Cerebellar cortex (tissue), 1 donor: Measurements from ENCODE around the gene LDLRAD1.
"Not testable (repeated sequence)": the region's sequence is repeated elsewhere in the genome, so short reads cannot be mapped to it uniquely, and the experiment has no call there.

ENCODE experiments used
- DNase-seq: peaks from one replicate; pipeline ENCODE4 v3.0.0-alpha.2; 2015; ENCODE audit warnings: low spot score

Gene LDLRAD1

DNA sequence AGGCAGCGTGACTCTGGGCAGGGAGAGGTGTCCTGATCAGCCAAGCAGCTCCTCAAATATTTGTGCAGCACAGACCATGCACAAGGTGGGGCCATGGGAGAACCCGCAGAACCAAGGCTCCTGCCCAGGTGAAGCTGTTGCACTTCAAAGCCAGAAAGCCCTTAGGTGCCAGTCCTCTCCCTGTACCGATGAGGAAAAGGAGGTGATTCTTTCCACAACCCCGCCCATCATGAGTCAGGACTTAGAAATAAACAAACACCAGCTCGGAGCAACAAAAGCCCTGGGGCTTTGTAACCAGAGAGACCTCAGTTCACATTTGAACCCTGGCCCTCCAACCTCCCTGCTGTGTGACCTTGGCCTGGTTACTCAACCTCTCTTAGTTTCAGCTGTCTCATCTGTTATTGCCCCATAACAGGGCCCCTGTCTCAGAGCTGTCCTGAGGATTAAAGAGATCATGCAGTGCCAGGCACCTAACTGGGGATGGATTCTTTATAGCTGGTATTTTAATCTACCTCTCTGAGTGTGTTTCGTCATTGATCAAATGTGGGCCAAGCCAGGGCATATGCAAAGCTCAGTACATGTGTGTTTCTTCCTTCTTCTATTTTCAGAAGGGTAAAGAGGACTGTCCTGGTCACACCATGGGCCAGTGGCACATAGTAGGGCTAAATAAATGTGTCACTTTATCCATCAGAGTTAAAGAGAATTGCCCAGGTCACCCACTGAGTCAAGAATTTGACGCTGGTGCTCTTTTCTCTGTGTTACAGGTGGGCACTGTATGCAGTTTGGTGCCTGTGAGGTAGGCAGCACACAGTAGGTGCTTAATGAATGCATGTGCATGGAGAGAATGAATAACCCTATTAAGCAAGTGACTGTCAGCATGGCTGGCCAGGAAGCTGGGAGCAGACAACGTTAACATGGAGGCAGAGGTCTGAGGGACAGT lies 1.4 kb downstream of the LDLRAD1 start:
- DNase-seq, result no peak

DNA sequence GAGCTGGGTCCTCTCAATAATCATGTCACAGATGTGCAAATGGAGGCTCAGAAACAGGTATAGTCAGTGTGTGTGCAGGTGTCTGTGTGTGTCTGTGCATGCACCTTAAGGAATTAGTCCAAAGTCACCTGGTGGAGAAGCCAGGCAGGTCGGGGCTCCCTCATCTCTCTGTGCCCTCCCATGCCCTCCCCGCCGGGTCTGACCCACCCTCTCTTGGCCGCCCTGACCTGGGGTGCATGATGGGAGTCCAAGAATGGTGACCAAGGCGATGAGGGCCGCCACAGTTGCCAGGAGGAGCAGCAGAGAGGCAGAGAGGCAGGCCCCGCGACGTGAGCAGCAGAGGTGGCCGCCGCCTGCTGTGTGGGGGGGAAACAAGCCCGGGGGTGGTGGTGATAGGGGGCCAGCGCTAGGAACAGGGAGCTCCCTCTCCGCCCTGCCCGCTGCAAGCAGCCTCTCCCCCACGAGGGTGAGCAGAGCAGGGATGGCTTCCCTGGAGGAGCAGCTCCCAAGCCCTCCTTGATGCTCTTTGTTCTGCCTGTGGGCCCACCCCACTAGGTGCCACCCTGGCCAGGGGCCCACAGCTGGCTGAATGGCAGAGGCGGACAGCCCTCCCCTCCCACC lies 3.9 kb downstream of the LDLRAD1 start:
- no peak for DNase-seq

DNA sequence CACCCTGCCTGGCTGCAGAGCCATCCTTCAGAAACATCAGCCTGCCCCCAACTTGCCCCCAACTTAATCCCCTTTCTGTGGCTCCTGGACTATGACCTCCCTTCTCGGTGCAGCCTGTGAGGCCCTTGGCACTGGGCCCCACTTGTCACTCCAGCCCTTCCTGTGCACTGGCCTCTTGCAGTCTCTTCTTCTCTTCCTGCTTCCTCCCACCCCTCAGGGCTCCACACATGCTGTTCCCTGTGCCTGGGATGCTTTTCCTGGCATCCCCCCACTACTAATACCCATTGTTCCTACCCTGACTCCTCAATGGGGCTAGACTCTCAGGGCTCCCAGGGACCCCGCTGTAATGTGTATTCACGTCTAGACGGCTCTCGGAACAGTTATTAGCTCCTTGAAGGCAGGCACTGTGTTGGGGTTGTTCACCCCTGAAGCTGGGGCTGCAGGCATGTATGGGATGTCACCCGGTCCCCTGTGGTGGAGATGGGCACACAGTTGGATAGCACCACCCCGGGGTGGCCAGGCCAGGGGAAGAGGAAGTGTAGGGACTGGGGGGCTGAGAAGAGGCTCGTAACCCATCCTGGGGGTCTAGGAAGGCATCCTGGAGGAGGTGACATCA lies 4.5 kb downstream of the LDLRAD1 start:
- no peak for DNase-seq

DNA sequence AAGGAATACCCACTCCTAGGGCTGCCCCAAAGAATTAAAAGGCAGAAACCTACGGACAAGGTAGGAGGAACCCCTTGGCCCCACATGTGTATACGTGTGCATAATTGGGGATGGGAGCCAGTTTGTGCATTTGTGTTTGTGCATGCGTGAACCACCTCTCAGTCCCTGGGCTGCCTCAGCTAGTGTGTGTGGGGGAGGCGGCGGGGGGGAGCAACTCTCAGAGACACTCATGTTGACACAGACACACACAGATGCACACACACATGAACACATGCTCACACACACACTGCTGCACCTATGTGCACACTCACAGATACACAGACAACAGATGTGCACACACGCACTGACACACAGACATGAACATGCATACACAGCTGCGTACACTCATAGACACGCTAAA lies 5.1 kb downstream of the LDLRAD1 start:
- no peak for DNase-seq

DNA sequence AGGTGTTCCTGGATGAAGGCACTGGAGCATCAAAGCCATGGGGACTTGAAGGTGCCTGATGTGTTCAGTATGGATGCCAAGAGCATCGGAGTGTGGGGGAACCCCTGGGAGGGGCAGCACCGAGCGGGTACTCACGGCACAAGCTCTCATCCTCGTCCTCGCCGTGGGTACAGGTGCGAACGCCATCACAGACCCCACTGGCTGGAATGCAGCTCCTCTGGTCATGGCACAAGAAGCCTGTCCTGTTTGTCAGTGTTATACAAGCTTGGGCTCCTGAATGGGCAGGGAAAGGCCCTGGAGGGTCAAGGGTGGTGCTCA lies 6.0 kb downstream of the LDLRAD1 start:
- DNase-seq, result no peak

DNA sequence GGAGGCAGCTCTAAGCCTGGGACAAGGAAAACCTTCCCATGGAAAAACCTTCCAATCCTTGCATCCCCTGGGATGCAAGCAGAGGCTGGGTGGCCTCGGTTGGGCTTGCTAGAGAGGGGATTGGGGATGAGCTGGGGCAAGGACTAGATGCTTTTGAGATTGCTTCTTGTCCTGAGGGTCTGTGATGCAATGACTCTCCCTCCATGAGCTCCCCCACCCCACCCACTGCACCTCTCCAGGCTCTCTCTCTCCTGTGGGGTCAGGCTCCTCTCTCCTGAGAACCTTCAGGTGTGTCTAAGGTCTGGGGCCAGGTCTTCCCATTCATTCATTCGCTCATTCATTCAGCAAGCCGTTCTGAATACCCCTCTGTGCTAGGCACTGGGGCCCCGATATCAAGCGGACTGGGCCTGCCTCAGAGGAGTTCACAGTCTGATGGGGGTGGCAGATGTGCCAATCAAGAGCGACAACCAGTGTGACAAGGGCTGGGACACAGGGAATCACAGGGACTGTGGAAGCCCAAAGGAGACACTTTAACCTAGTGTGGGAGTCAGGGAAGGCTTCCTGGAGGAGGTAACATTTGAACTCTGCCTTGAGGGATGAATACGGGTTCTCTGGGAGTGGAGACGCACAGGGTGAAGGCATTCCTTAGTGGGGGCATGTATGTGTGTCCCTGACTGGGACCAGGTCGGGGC lies 6.5 kb downstream of the LDLRAD1 start:
- no peak for DNase-seq

DNA sequence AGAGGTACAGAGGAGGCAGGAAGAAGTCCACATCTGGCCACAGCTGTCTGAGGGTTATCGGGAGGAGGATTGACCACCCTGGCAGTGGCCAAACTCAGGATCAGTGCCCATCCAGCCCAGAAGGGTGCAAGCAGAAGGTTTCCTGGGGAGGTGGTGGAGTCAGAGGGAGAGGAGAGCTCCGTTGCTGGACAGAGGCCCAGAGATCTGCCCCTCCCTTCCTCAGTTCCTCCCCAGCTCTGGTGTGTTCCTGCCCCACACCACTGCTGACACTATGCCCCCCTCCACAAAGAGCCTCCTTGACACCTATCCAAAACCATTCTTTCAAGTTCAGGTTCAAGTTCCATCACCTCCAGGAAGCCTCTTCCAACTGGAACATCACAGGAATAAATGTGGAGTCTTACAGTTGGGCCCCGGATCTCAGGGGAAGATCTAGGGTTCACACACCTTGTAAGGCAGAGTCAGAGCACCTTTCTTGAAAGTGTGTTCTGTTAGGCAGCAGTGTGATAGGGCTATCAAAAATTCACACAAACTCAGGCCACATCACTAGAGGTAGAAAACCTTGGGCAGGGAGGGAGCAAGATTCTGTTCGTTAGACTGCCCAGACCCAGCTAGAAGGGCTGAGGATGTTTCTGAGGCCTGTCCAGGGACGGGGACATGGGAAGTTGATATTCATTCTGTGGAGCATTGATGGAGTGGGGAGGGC lies 7.4 kb downstream of the LDLRAD1 start:
- no peak for DNase-seq

DNA sequence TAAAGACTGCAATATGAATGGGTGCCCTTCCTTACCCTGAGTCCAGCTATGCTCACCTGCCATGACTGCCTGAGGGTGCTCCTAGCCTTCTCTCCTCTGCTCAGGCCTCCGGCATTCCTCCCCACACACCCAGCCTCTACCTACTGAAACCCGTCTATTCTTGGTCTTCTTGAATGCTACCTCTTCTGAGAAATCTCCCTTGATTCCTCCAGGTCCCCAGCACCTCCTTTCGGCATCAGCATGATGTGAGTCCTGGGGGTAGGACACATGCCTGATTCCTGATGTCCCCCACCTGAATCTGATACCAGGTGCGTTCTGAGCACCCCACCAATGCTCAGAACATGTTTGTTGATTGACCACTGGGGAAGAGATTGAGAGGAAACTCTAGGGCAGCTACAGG lies 8.6 kb downstream of the LDLRAD1 start:
- no peak for DNase-seq

DNA sequence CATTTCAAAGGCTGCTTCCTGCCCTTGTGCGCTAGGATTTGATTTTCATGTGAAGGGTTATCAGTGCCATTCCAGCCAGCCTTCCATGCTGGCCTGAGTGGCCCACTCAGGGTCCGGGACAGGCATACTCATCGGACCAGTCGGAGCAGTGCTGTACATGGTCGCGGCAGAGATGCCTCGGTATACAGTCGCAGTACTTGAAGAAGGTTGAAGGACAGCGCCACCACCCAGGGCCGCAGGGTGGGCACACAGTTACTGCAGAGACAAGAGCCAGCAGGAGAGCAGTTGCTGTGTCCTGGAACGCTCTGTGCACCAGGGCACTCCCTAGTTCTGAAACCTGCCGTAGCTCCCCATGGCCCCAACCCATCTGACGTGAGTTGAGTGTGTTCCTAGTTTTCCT lies 9.1 kb downstream of the LDLRAD1 start:
- DNase-seq, result no peak

DNA sequence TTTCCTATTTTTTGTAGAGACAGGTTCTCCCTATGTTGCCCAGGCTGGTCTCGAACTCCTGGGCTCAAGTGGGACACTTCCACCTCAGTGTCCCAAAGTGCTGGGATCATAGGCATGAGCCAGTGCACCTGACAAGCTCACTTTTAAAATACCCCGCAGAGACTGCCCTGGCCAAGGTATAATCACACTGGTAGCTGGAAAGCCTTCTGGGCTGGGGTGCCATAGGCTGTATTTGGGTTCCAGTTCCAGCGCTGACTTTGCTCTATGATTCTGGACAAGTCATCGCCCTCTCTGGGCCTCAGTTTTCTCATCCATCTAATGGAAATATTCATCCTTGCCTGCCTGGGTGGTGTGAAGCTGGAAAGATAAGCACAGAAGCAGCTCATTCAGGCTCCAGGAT lies 10.4 kb downstream of the LDLRAD1 start:
- no peak for DNase-seq

DNA sequence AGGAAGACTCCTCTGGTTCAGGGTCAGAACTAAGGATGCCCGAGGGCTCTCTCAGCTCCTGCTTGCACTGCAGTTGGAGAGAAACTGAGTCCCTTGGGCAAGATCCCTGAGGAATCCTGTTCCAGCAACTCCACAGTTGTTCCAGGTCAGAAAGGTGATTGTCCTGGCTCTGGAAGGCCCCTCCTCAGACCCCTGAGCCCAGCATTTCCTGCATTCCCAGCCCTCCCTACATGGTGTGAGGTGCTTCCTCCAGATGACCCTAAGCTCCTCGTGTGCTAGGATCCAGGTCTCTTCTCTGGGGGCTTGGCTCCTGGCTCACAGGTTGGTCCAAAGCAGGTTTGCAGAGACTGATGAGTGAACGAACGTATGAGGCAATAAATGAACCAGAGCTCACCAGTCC lies 11.5 kb downstream of the LDLRAD1 start:
- DNase-seq, result no peak

DNA sequence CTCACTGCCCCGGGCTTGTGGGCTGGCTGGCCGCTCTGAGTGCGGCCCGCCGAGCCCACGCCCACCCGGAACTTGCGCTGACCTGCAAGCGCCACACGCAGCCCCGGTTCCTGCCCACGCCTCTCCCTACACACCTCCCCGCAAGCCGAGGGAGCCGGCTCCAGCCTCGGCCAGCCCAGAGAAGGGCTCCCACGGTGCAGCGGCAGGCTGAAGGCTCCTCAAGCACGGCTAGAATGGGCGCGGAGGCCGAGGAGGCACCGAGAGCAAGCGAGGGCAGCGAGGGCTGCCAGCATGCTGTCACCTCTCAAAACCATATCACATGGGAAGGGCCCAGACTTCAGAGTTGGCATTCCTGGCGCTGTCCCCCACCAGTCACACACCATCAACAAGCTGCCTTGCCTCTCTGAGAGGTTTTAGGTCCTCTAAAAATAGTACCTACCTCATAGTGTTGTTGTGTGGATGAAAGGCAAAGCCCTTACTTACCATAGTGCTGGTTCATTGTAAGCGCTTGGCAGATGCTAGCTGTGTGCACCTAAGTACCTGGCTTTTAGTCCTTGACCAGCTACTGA lies 13.4 kb downstream of the LDLRAD1 start:
- no peak for DNase-seq

DNA sequence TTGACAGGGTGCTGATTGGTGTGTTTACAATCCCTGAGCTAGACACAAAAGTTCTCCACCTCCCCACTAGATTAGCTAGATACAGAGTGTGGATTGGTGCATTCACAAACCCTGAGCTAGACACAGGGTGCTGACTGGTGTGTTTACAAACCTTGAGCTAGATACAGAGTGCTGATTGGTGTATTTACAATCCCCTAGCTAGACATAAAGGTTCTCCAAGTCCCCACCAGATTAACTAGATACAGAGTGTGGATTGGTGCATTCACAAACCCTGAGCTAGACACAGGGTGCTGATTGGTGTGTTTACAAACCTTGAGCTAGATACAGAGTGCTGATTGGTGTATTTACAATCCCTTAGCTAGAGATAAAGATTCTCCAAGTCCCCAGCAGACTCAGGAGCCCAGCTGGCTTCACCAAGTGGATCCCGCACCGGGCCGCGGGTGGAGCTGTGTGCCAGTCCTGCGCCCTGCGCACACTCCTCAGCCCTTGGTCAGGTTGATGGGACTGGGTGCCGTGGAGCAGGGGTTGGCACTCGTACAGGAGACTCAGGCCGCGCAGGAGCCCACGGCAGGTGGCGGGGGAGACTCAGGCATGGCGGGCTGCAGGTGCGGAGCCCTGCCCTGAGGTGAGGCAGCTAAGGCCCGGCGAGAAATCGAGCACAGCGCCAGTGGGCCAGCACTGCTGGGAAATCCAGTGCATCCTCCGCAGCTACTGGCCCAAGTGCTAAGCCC lies 14.1 kb downstream of the LDLRAD1 start:
- DNase-seq, result not testable (repeated sequence)

DNA sequence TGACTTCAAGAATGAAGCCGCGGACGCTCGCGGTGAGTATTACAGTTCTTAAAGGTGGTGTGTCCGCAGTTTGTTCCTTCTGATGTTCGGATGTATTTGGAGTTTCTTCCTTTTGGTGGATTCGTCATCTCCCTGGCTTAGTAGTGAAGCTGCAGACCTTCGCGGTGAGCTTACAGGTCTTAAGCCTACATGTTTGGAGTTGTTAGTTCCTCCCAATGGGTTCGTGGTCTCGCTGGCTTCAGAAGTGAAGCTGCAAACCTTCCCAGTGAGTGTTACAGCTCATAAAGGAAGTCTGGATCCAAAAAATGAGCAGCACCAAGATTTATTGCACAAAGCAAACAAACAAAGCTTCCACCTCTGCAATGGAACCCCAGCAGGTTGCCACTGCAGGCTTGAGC lies 14.7 kb downstream of the LDLRAD1 start:
- DNase-seq, result no peak

DNA sequence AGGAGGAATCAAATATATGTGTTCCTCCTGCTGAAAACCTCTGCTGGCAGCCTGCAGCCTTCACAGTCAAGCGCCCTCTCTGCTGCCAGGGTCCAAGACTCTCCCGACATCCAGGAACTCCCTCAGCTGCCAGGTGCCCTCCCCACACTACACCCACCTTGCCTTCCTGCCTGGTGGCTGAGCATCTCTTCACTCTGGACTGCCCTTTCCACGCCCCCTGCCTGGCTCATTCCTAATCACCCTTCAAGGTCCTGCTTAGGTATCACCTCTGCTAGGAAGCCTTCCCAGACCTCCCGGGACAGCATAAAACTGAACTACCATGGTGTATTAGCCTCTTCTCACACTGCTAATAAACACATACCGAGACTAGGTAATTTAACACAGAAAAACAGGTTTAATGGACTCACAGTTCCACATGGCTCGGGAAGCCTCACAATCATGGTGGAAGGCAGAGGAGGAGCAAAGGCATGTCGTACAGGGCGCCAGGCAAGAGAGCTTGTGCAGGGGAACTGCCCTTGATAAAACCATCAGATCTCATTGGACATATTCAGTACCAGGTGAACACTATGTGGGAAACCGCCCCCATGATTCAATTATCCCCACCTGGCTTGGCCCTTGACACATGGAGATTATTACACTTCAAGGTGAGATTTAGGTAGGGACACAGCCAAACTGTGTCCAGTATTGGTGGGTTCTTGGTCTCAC lies 15.3 kb downstream of the LDLRAD1 start:
- no peak for DNase-seq

DNA sequence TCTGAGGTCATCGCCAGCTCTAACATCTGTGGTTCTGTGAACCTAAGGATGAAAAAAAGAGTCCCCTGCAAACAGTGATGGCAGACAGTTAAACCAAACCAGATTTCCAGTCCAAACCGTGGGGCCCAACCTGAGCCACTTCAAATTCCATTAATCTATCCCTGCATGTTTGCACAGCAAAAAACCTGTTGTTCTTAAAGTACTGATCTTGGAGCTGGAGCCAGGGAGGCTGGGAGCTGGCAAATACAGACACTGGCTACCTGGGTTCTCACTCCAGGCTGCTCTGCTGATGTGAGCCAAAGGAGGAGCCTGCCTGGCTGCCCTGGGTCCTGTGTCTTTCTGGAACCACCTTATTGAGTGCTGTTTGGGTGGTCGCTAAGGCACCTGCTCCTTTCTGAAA lies 16.4 kb downstream of the LDLRAD1 start:
- no peak for DNase-seq

DNA sequence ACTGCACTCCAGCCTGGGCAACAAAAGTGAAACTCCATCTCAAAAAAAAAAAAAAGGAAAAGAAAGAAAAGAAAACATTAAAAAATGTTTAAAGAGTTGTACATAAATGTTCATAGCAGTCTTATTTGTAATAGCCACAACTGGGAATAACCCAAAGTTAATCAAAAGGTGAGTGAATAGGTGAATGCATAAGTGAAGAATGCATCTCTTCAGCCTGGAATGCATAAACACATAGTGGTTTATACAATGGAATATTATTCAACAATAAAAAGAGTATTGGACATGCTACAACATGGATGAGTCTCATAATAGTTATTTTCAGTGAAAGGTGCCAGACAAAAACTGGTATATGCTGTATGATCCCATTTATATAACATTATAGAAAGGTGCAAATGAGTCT lies 18.1 kb downstream of the LDLRAD1 start:
- DNase-seq, result no peak

DNA sequence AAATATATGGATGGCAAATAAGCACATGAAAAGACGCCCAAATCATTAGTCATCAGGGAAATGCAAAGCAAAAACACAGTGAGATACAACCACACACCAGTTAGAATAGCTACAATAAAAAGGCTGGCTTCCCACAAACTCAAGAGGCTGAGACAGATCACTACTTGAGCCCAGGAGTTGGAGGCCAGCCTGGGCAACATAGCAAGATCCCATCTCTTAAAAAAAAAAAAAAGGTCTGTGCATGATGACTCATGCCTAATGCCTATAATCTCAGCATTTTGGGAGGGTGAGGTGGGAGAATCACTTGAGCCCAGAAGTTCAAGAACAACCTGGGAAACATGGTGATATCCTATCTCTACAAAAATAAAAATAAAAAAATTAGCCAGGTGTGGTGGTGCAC lies 19.8 kb downstream of the LDLRAD1 start:
- DNase-seq, result no peak

DNA sequence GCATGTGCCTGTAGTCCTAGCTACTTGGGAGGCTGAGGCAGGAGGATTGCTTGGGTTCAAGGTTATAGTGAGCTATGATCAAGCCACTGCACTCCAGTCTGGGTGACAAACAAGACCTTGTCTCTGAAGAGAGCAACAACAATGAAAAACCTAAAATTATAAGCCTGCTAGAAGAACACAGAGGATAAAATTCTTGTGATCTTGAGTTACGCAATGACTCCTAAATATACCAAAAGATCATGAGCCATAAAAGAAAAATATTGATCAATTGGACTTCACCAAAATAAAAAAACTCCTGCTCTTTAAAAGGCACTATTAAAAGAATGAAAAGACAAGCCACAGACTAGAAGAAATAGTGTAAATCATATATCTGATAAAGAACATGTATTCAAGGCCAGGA lies 22.3 kb downstream of the LDLRAD1 start:
- no peak for DNase-seq

DNA sequence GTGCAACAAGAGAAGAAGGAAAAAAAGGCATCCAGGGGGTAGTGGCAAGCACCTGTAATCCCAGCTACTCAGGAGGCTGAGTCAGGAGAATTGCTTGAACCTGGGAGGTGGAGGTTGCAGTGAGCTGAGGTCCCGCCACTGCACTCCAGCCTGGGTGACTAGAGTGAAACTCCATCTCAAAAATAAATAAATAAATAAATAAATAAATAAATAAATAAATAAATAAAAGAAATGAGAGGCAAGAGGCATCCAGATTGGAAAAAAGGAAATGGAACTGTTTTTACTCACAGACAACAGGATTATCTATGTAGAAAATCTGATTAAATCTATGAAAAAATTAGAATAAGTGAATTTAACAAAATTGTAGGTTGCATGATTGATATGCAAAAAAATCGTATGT lies 23.5 kb downstream of the LDLRAD1 start:
- not testable (repeated sequence) for DNase-seq
